ENCODE results near the gene APBB1IP.
"Not testable (repeated sequence)": the region's sequence is repeated elsewhere in the genome, so short reads cannot be mapped to it uniquely, and the experiment has no call there.

Gene APBB1IP

GRCh38 chr10:26479766-26480492, 41.8 kb downstream of the APBB1IP start:
- DNase-seq (ENCODE audit: low read depth) = no peak

DNA sequence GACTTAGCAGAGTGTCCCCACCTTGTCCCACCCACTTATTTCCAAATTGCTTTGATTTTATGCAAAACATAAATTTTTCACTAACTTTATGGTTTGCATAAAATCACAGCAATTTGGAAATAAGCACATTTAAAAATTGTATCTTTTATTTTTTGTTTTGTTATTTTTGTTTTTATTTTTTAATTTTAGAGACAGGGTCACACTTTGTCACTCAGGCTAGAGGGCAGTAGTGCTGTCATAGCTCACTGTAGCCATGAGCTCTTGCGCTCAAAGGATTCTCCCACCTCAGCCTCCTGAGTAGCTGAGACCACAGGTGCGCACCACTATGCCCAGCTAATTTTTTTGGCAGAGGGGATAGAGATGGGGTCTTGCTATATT, 43.2 kb downstream of the APBB1IP start:
- no peak for DNase-seq (ENCODE audit: low read depth)

- DNase-seq (ENCODE audit: low read depth) = no peak
These were observed 43.9 kb downstream of the APBB1IP start for GRCh38 chr10:26481914-26482550.

DNA sequence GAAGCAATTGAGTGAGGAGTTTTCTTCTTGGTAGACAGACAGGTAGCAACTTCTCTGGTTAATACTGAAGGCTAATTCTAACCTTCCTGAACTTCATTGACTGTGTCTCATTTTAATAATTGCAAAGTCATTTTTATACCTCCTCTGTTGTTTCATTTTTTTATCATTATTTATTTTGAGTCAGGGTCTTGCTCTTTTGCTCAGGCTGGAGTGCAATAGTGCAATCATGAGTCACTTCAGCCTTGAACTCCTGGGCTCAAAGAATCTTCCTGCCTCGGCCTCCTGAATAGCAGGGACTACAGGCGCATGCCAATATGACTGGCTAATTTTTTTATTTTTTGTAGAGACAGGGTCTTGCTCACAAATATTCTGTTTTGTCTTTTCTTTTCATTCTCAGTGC, 45.4 kb downstream of the APBB1IP start:
- peak; percentile 36 for DNase-seq (ENCODE audit: low read depth)

DNA sequence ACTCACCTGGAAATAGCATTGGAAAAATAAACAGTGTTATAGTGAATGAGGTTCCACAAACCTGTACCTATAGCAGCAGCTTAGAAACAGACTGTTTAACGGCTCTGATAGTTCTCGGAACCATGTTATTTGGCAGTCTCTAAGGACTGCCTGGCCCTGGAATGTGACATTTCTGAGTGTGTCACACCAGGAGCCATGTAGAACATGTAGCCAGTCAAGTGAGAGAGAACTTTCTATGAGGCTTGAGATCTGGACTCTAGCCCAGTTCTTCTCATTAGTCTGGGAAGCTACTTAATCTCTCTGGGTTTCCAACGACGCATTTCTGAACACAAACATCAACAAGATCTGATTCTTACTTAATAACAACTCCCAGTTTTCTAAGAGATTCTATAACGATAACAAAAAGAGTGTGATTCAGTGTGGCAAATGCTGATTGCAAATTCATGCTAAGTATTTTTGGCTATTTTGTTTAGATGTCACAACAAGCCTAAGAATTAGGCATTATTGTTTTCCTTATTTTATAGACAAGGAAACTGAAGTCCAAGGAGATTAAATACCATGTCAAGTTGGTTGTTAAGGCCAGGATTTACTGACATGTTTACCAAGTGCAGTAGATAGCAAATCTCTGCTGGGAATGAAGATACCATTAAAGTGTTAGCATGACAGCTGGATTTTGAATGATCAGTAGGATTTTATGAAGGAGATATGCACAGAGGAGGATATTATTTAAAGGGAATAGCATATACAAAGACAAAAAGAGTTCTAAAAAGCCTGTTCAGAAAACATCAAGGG, 47.2 kb downstream of the APBB1IP start:
- DNase-seq (ENCODE audit: low read depth) = peak; percentile 90

GRCh38 chr10:26486304-26486703, 48.2 kb downstream of the APBB1IP start:
- peak; percentile 100 for DNase-seq (ENCODE audit: low read depth)

GRCh38 chr10:26486990-26487850, 49.1 kb downstream of the APBB1IP start:
- DNase-seq (ENCODE audit: low read depth) = peak; percentile 99

DNA sequence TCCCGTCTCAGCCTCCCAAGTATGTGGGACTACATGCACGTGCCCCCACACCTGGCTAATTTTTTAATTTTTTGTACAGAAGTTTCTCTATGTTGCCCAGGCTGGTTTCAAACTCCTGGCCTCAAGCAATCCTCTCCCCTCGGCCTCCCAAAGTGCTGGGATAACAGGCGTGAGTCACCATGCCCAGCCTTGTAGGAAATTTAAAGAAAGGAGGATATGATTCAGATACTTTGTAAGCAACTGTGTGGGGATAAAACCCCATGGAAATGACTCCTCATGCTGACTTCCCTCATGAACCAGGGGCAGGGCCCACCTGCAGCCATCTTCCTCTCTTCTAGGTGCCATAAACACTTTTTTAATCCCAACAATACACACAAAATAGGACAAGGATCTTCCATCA, 50.2 kb downstream of the APBB1IP start:
- DNase-seq (ENCODE audit: low read depth) = peak; percentile 75

DNA sequence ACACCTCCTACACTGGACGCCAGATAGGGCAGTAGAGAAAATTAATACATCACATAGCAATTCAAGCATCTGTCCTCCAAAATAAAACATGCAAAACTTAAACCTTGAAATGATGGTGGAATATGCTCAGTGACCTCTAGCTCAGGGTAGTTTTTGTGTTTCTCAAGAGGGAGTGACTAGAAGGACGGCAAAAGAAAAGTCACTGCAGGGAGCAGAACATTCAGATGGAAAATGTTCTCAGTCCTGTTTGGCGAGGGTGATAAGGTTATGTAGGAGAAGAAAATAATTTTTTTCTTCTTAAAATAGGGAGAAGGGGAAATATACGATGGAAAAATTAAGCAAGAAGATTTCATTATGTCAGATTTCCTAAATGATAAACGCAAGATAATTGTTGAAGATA, 50.9 kb downstream of the APBB1IP start:
- DNase-seq (ENCODE audit: low read depth) = no peak

DNA sequence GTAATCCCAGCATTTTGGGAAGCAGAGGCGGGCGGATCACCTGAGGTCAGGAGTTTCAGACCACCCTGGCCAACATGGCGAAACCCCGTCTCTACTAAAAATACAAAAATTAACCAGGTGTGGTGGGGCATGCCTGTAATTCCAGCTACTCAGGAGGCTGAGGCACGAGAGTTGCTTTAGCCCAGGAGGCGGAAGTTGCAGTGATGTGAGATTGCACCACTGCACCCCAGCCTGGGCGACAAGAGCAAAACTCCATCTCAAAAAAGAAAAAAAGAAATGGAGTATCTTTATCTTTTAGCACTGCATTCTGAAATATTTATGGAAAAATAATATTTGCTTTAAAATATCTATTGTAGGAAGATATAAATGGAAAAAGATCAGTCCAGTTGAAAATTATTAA, 52.2 kb downstream of the APBB1IP start:
- DNase-seq (ENCODE audit: low read depth) = not testable (repeated sequence)

GRCh38 chr10:26491276-26491675, 53.1 kb downstream of the APBB1IP start:
- no peak for DNase-seq (ENCODE audit: low read depth)

GRCh38 chr10:26491934-26492333, 53.8 kb downstream of the APBB1IP start:
- peak; percentile 41 for DNase-seq (ENCODE audit: low read depth)

- DNase-seq (ENCODE audit: low read depth) = not testable (repeated sequence)
These were observed 54.6 kb downstream of the APBB1IP start for GRCh38 chr10:26492725-26493124.

- no peak for DNase-seq (ENCODE audit: low read depth)
These were observed 55.9 kb downstream of the APBB1IP start for GRCh38 chr10:26494018-26494417.

DNA sequence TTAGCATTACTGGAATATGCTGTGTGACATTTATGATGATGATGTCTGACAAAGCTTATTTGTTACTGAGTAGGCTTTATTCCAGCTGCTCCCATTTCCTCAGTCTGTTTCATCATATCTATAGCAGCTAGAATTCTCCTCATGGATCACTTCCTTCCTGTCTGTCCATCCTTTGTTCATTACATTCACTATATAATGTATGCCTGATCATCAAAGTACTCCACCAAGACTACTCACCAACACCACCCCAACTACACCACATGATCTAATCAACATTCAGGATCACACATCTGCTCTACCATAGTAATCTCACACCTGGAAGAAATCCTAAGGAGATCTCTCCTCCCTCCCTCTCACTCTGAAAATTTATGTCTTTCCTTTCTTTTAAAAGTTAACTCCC, 61.3 kb downstream of the APBB1IP start:
- DNase-seq (ENCODE audit: low read depth) = peak; percentile 40

DNA sequence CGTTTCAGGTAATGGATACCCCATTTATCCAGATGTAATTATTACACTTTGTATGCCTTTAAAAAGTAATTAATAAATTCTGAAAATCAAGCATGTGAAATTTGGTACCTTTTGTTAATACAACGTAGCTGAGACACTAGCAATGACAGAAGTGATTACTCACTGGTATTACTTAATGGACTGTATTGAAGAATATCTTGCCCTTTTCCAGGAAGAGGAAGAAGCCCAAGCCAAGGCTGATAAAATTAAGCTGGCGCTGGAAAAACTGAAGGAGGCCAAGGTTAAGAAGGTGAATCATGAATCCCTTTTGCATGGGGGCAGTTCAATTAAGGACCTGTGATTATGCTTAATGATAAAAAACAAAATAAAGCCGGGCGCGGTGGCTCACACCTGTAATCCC, 64.8 kb downstream of the APBB1IP start:
- DNase-seq (ENCODE audit: low read depth) = no peak

DNA sequence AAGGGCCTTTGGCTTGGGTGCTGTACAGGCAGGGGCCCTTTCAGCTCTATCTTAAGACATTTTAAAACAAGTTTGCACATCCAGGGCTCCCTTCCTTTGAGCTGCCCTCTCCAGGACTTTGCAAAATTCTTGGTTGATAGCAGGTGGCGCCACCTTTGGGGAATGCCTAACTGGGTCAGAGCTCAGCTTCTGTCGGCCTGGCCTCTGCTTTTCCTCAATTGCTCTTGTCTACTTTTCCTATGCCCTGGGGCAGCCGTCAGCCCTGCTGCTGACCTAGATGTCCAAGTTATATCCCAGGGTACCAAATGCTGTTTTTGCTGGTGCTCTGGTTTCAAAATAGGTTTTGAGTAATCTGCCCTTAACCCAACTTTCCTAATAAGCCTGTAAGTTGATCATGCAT, 65.8 kb downstream of the APBB1IP start:
- DNase-seq (ENCODE audit: low read depth) = no peak

DNA sequence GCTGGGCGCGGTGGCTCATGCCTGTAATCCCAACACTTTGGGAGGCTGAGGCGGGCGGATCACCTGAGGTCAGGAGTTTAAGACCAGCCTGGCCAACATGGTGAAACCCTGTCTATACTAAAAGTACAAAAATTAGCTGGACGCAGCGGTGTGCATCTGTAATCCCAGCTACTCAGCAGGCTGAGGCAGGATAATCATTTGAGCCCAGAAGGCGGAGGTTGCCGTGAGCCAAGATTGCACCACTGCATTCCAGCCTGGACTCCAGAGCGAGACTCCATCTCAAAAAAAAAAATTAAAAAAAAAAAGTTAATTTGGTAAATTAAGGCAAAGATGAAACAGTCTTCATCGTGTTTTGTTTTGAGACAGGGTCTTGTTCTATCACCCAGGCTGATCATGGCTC, 66.3 kb downstream of the APBB1IP start:
- DNase-seq (ENCODE audit: low read depth) = not testable (repeated sequence)

- DNase-seq (ENCODE audit: low read depth) = no peak
These were observed 67.3 kb downstream of the APBB1IP start for GRCh38 chr10:26505491-26505890.

DNA sequence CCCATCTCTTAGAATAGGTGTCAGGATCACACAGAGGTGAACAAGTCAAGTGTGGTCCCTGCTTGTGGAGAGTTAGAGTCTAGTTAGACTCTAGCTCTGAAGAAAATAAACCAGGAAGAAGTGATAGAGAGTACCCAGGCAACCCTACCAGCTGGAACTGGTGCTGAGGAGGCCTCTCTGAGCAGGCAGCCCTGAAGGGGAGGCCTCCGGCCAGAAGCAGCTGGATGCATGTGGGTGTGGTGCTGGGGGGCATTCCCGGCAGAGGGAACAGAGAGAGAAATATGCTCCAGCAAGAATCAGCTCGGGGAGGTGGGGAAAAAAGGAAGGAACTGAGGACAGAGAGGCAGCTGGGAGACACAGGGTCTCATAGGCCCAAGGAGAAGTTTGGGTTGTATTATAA, 68.6 kb downstream of the APBB1IP start:
- DNase-seq (ENCODE audit: low read depth) = no peak

DNA sequence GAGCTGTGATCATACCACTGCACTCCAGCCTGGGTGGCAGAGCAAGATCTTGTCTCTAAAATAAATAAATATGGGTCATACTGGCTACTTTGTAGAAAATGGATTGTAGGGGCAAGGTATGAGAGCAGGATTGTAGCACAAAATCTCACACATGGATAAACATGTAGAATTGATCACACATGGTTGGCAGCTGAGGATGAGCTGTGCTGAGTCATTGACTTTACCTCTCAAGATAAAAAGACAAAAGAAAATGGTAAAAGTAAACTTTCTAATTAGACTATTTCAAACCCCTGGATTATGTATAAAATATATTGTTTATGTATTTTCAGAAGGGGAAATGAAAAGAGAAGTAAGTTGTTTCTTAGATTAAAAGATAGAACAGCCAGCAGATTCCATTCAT, 69.3 kb downstream of the APBB1IP start:
- DNase-seq (ENCODE audit: low read depth) = no peak

GRCh38 chr10:26508016-26508415, 69.9 kb downstream of the APBB1IP start:
- DNase-seq (ENCODE audit: low read depth) = no peak

Measured in EH (cell line).